Sigmoid colon (tissue), 7 donors: ENCODE measurements around the gene MARK3. TPM values are rescaled to one million over a fixed set of nuclear protein-coding genes. Genes with fewer than 3 reads are reported as not detected.

ENCODE experiments used
- DNase-seq: peaks from one replicate; pipeline ENCODE4 v3.0.0-alpha.2; 2019
- H3K27ac ChIP-seq, 4 donors: fragments of 200-600 bp; sonication (generic); one replicate each; pipeline ENCODE4 v1.5.1; 2016 to 2019; ENCODE audit warnings: mild to moderate bottlenecking in 1 of 4
- H3K27me3 ChIP-seq, 3 donors: fragments of 200-600 bp; sonication (generic); one replicate each; pipeline ENCODE4 v1.5.1; 2019; ENCODE audit warnings: mild to moderate bottlenecking in 1 of 3
- H3K36me3 ChIP-seq, 4 donors: fragments of 200-600 bp; sonication (generic); one replicate each; pipeline ENCODE4 v1.5.1; 2016 to 2019
- H3K4me1 ChIP-seq, 4 donors: fragments of 200-600 bp; sonication (generic); one replicate each; pipeline ENCODE4 v1.5.1; 2017 to 2019
- H3K4me3 ChIP-seq, 4 donors: fragments of 200-600 bp; sonication (generic); one replicate each; pipeline ENCODE4 v1.5.1; 2017 to 2019; ENCODE audit warnings: mild to moderate bottlenecking in 2 of 4, moderate library complexity in 1 of 4
- H3K9me3 ChIP-seq, 4 donors: fragments of 200-600 bp in 3 of 4; sonication (generic) in 3 of 4; one replicate each; pipeline versions ENCODE4 v1.5.1 to v1.6.1; 2013 to 2019
- EP300 ChIP-seq, 4 donors: sonication (generic); formaldehyde crosslinking; IDR thresholded peaks; one replicate each; pipeline ENCODE4 v1.6.1; 2017; ENCODE audit warnings: antibody characterized with exemption in 4 of 4
- POLR2A ChIP-seq, 2 donors: fragments of 450-650 bp; IDR thresholded peaks; one replicate each; pipeline ENCODE4 v1.6.1; 2016; ENCODE audit warnings: antibody characterized with exemption in 2 of 2, mild to moderate bottlenecking in 2 of 2, moderate library complexity in 2 of 2
- POLR2AphosphoS5 ChIP-seq, 4 donors: sonication (generic); formaldehyde crosslinking; IDR thresholded peaks; one replicate each; pipeline ENCODE4 v1.6.1; 2017; ENCODE audit warnings: antibody characterized with exemption in 4 of 4
- WGBS, 2 donors: extraction: QIAGEN DNeasy Blood & Tissue Kit; methylation state at CpG; one replicate each; pipeline ENCODE4 v1.1.7; 2013; 5-methylcytosine and 5-hydroxymethylcytosine counted together
- intact Hi-C: fragments of 100-400 bp; cut with DNase I; formaldehyde crosslinking; loops from one replicate; pipeline ENCODE4 v1.15.1; 2023
- polyA plus RNA-seq, 3 donors: library from polyadenylated mRNA; stranded (reverse); fragments of 200-250 nt; gene quantifications; one replicate each; pipeline ENCODE4 v1.2.3, GENCODE V29; 2013
- total RNA-seq, 4 donors: library from RNA; depleted of rRNA; stranded (reverse); fragments of >200 nt; gene quantifications; one replicate each; pipeline ENCODE4 v1.1.0, GENCODE V29; 2016
- TF ChIP-seq, protein P1 (sequence below), 4 experiments: fragments of 450-650 bp in 3 of 4; fragments of 200-600 bp in 1 of 4; IDR thresholded peaks; one replicate each; pipeline ENCODE4 v1.5.1; 2016 to 2019; ENCODE audit warnings: antibody characterized with exemption in 4 of 4, mild to moderate bottlenecking in 3 of 4, moderate library complexity in 2 of 4
- donor health status: healthy with polysubstance abuse.
- donor health status: Bipolar disorder and iron deficiency.
- donor health status: healthy.

Gene MARK3
- total and polyA plus RNA-seq, 7 donors, result 21.6 to 104 (median 66.7) TPM

DNA sequence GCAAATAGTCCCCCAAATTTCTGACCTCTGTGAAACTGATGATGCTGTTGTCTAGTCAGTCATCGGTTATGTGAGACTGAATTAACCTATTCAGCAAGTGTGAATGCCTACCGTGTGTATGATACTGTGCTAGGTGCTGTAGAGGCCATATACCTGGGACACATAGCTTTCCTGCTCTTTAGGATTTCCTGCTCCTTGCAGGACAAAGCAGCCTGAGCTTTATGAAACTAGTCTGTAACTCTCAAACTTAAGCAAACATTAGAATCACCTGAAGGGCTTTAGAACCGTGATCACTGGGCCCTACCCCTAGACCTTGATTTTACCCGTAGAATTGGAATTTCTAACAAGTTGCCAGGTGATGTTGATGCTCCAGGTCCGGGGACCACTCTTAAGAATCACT lies 6.9 kb downstream of the MARK3 start:
- TF ChIP-seq EP300 (IDR thresholded peaks at IDR 0.05), result no peak
- no peak for TF ChIP-seq POLR2A (IDR thresholded peaks at IDR 0.05)
- TF ChIP-seq, protein P1, sequence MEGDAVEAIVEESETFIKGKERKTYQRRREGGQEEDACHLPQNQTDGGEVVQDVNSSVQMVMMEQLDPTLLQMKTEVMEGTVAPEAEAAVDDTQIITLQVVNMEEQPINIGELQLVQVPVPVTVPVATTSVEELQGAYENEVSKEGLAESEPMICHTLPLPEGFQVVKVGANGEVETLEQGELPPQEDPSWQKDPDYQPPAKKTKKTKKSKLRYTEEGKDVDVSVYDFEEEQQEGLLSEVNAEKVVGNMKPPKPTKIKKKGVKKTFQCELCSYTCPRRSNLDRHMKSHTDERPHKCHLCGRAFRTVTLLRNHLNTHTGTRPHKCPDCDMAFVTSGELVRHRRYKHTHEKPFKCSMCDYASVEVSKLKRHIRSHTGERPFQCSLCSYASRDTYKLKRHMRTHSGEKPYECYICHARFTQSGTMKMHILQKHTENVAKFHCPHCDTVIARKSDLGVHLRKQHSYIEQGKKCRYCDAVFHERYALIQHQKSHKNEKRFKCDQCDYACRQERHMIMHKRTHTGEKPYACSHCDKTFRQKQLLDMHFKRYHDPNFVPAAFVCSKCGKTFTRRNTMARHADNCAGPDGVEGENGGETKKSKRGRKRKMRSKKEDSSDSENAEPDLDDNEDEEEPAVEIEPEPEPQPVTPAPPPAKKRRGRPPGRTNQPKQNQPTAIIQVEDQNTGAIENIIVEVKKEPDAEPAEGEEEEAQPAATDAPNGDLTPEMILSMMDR (IDR thresholded peaks at IDR 0.05), result no peak
- no peak for TF ChIP-seq POLR2AphosphoS5 (IDR thresholded peaks at IDR 0.05)
- intact Hi-C loops, result no loop called here
- Histone ChIP-seq H3K27me3 (no peaks in the 10 kb centered on the region), H3K4me3 (no peak overlapping the region), H3K9me3 (no peaks in the 10 kb centered on the region), H3K36me3 (no peaks in the 10 kb centered on the region), H3K4me1 (peaks cover 0 to 89% (median 74%) of the 10 kb centered on the region in 4 donors), H3K27ac (no peak overlapping the region)
- WGBS, 2 donors, result 30 to 69% methylated on average over 5 of the region's 5 CpGs
- no peak for DNase-seq

DNA sequence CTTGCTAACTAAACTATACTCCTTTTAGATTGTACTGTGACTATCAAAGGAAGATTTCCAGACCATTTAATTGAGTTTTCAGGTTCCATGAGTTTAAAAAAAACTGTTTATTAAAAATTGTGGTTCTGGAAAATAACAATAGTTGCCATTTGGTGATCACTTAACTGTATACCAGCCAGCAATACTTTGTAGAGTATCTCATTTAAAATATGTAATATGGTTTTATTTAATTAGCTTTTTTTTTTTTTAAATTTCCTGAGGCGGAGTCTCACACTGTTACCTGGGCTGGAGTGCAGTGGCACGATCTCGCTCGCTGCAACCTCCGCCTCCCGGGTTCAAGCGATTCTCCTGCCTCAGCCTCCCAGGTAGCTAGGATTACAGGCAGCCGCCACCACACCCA lies 7.4 kb downstream of the MARK3 start:
- no peak overlapping the region for H3K4me3 ChIP-seq
- no peak for DNase-seq
- intact Hi-C loops, result no loop called here
- H3K36me3 ChIP-seq, result no peaks in the 10 kb centered on the region
- no peaks in the 10 kb centered on the region for H3K27me3 ChIP-seq
- no peaks in the 10 kb centered on the region for H3K9me3 ChIP-seq
- no peak overlapping the region for H3K27ac ChIP-seq
- H3K4me1 ChIP-seq, result peaks cover 0 to 84% (median 71%) of the 10 kb centered on the region in 4 donors
- TF ChIP-seq, protein P1 (IDR thresholded peaks at IDR 0.05), result no peak
- TF ChIP-seq POLR2AphosphoS5 (IDR thresholded peaks at IDR 0.05), result no peak
- no peak for TF ChIP-seq EP300 (IDR thresholded peaks at IDR 0.05)
- TF ChIP-seq POLR2A (IDR thresholded peaks at IDR 0.05), result no peak
- 93 to 98% methylated on average over 8 of the region's 8 CpGs for WGBS, 2 donors

DNA sequence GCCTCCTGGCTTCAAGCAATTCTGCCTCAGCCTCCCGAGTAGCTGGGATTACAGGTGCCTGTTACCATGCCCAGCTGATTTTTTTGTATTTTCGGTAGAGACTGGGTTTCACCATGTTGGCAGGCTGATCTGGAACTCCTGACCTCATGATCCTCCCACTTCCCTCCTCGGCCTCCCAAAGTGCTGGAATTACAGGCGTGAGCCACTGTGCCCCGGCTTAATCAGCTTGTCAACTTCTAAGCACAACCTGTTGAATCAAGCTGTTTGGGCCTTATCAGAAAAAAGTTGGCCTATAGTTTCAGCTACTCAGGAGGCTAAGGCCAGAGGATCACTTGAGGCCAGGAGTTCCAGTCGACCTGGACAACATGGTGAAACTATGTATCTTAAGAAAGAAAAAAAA lies 7.9 kb downstream of the MARK3 start:
- Histone ChIP-seq H3K4me3 (no peak overlapping the region), H3K36me3 (no peaks in the 10 kb centered on the region), H3K27ac (peak overlapping the region in 2 of 4 donors; percentile 17 to 56), H3K4me1 (peaks cover 0 to 83% (median 71%) of the 10 kb centered on the region in 4 donors), H3K27me3 (no peaks in the 10 kb centered on the region), H3K9me3 (no peaks in the 10 kb centered on the region)
- no peak for TF ChIP-seq POLR2AphosphoS5 (IDR thresholded peaks at IDR 0.05)
- TF ChIP-seq, protein P1 (IDR thresholded peaks at IDR 0.05), result no peak
- TF ChIP-seq POLR2A (IDR thresholded peaks at IDR 0.05), result no peak
- no peak for TF ChIP-seq EP300 (IDR thresholded peaks at IDR 0.05)
- WGBS, 2 donors, result 81 to 88% methylated on average over 6 of the region's 6 CpGs
- intact Hi-C loops, result no loop called here
- DNase-seq, result no peak

DNA sequence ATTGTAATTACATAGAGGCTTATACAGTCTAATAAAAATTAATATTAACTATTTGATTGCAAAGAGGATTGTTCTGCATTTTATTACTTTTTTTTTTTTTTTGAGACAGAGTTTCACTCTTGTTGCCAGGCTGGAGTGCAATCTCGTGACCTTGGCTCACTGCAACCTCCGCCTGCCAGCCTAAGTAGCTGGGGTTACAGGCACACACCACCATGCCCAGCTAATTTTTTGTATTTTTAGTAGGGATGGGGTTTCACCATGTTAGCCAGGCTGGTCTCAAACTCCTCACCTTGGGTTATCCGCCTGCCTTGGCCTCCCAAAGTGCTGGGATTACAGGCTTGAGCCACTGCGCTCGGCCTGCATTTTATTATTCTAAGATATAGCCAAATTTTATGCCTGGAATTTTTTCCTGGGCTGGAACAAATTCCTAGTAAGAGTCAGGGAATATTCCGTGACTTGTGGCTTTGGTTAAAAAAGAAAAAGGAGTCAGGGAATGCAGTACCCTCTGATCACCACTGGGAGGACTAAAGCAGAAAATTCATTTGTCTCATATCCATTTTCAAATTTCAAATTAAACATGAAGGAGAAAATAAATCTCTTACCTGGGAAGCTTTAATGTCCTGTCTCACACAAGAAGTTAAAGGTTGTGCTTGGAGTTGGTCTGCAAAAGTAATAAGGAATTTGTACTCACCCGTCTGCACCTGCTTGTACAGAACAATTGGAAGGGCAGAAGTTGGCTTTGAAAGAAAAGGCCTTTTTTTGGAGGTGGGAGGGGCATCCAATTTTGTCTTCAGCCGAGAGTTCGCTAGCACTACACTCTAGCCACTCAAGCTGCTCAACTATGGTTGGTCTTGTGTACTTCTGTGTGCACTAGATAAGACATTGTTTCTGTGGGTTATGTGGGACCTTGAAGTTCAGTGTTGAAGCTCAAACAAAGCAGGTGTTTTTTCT lies 8.7 kb downstream of the MARK3 start:
- Histone ChIP-seq H3K36me3 (no peaks in the 10 kb centered on the region), H3K4me1 (peaks cover 0 to 83% (median 71%) of the 10 kb centered on the region in 4 donors), H3K27ac (peak overlapping the region in 2 of 4 donors; percentile 17 to 56), H3K9me3 (no peaks in the 10 kb centered on the region), H3K4me3 (no peak overlapping the region), H3K27me3 (no peaks in the 10 kb centered on the region)
- intact Hi-C loops, result no loop called here
- no peak for DNase-seq
- TF ChIP-seq, protein P1 (IDR thresholded peaks at IDR 0.05), result peak in 3 of 4 experiments; percentile 77 to 89 (median 78)
- no peak for TF ChIP-seq EP300 (IDR thresholded peaks at IDR 0.05)
- 33 to 56% methylated on average over 9 of the region's 9 CpGs for WGBS, 2 donors
